Measurements from ENCODE around the gene CIC.
A peak's percentile ranks its signal among the peaks of the same experiment; 100 is the strongest.
"Not testable (repeated sequence)": the region's sequence is repeated elsewhere in the genome, so short reads cannot be mapped to it uniquely, and the experiment has no call there.

CIC gene

GRCh38 chr19:42315024-42315423 lies 46.0 kb downstream of the CIC start:
- no peak for DNase-seq

GRCh38 chr19:42316223-42317211 lies 47.5 kb downstream of the CIC start:
- no peak for DNase-seq

GRCh38 chr19:42317535-42317934 lies 48.5 kb downstream of the CIC start:
- no peak for DNase-seq

- no peak for DNase-seq
Measured at GRCh38 chr19:42322305-42322704, 53.3 kb downstream of the CIC start.

GRCh38 chr19:42323473-42323851 lies 54.4 kb downstream of the CIC start:
- no peak for DNase-seq

- no peak for DNase-seq
Measured at GRCh38 chr19:42323852-42324654, 55.0 kb downstream of the CIC start.

GRCh38 chr19:42324655-42325307 lies 55.7 kb downstream of the CIC start:
- DNase-seq, result no peak

GRCh38 chr19:42325308-42325895 lies 56.4 kb downstream of the CIC start, which contains the start of gene MEGF8:
TSS of gene MEGF8 (plus strand) at chr19:42325635. CDS start at chr19:42326244, 609 bp downstream.
- peak; percentile 75 for DNase-seq

GRCh38 chr19:42325896-42326771 lies 57.1 kb downstream of the CIC start:
- DNase-seq, result no peak

GRCh38 chr19:42326969-42327368 lies 57.9 kb downstream of the CIC start:
- DNase-seq, result no peak

GRCh38 chr19:42327381-42327780 lies 58.3 kb downstream of the CIC start:
- no peak for DNase-seq

- no peak for DNase-seq
Measured at GRCh38 chr19:42328106-42328505, 59.1 kb downstream of the CIC start.

GRCh38 chr19:42328854-42329253 lies 59.8 kb downstream of the CIC start:
- no peak for DNase-seq

GRCh38 chr19:42330241-42330711 lies 61.2 kb downstream of the CIC start:
- DNase-seq, result no peak

- DNase-seq, result not testable (repeated sequence)
Measured at GRCh38 chr19:42331333-42331732, 62.3 kb downstream of the CIC start.

GRCh38 chr19:42332059-42332458 lies 63.0 kb downstream of the CIC start:
- DNase-seq, result no peak

- DNase-seq, result no peak
Measured at GRCh38 chr19:42333018-42333417, 64.0 kb downstream of the CIC start.

- no peak for DNase-seq
Measured at GRCh38 chr19:42333975-42334696, 65.1 kb downstream of the CIC start.

- DNase-seq, result no peak
Measured at GRCh38 chr19:42334697-42335373, 65.8 kb downstream of the CIC start.

- no peak for DNase-seq
Measured at GRCh38 chr19:42335374-42335936, 66.4 kb downstream of the CIC start.

Measured in activated gamma-delta T cell (primary cell).